Neuron (in vitro differentiated cells): ENCODE measurements around the gene AGRN.
A peak's percentile ranks its signal among the peaks of the same experiment; 100 is the strongest.
"Not testable (repeated sequence)": the region's sequence is repeated elsewhere in the genome, so short reads cannot be mapped to it uniquely, and the experiment has no call there.

Experiments
- H2AFZ ChIP-seq: one replicate; pipeline ENCODE4 v1.6.1; 2013; ENCODE audit warnings: low read depth, mild to moderate bottlenecking, inconsistent platforms, low read length, moderate library complexity
- H3K27me3 ChIP-seq: one replicate; pipeline ENCODE4 v1.6.1; 2013; ENCODE audit warnings: low read length; ENCODE audit not compliant: insufficient read depth
- H3K36me3 ChIP-seq: one replicate; pipeline ENCODE4 v1.6.1; 2013; ENCODE audit warnings: low read length; ENCODE audit not compliant: insufficient read depth
- H3K4me1 ChIP-seq: one replicate; pipeline ENCODE4 v1.6.1; 2013; ENCODE audit warnings: low read length; ENCODE audit not compliant: insufficient read depth
- H3K4me3 ChIP-seq: 2 replicates; pipeline ENCODE4 v1.5.1; 2013; ENCODE audit warnings: mild to moderate bottlenecking, low read length, moderate library complexity
- H3K9me3 ChIP-seq: one replicate; pipeline ENCODE4 v1.6.1; 2013; ENCODE audit warnings: low read length

The AGRN gene

GRCh38 chr1:1072849-1073742 is 53.2 kb downstream of the AGRN start:
- H3K9me3 ChIP-seq, result no peaks in the 10 kb centered on the region
- peaks cover 15% of the 10 kb centered on the region for H3K4me1 ChIP-seq
- no peak overlapping the region for H3K4me3 ChIP-seq
- peaks cover 56% of the 10 kb centered on the region for H3K27me3 ChIP-seq
- no peaks in the 10 kb centered on the region for H3K36me3 ChIP-seq
- no peak overlapping the region for H2AFZ ChIP-seq

- Histone ChIP-seq H3K27me3 (peaks cover 54% of the 10 kb centered on the region), H3K36me3 (no peaks in the 10 kb centered on the region), H3K9me3 (no peaks in the 10 kb centered on the region), H3K4me1 (peaks cover 15% of the 10 kb centered on the region), H3K4me3 (no peak within 1 kb of the TSS), H2AFZ (no peak within 1 kb of the TSS)
These were observed 54.0 kb downstream of the AGRN start, which contains the start of gene RNF223 for GRCh38 chr1:1073743-1074587. Gene RNF223 (minus strand): TSS chr1:1074306. CDS start chr1:1072566, 1,740 bp downstream.

GRCh38 chr1:1074631-1075147 is 54.8 kb downstream of the AGRN start:
- Histone ChIP-seq H3K4me1 (peaks cover 14% of the 10 kb centered on the region), H3K9me3 (no peaks in the 10 kb centered on the region), H3K27me3 (peaks cover 51% of the 10 kb centered on the region), H2AFZ (no peak overlapping the region), H3K36me3 (no peaks in the 10 kb centered on the region), H3K4me3 (no peak overlapping the region)

- H3K9me3 ChIP-seq, result no peaks in the 10 kb centered on the region
- no peak overlapping the region for H3K4me3 ChIP-seq
- peaks cover 46% of the 10 kb centered on the region for H3K27me3 ChIP-seq
- H2AFZ ChIP-seq, result no peak overlapping the region
- H3K36me3 ChIP-seq, result no peaks in the 10 kb centered on the region
- H3K4me1 ChIP-seq, result peaks cover 16% of the 10 kb centered on the region
These were observed 55.4 kb downstream of the AGRN start for GRCh38 chr1:1075148-1075935.

- not testable (repeated sequence) for H3K4me3 ChIP-seq, H3K36me3 ChIP-seq, H2AFZ ChIP-seq, H3K9me3 ChIP-seq
- H3K4me1 ChIP-seq, result peaks cover 11% of the 10 kb centered on the region
- peaks cover 30% of the 10 kb centered on the region for H3K27me3 ChIP-seq
These were observed 57.5 kb downstream of the AGRN start for GRCh38 chr1:1077396-1077795.

GRCh38 chr1:1079408-1080121 is 59.6 kb downstream of the AGRN start:
- peak overlapping the region; percentile 19 for H3K4me3 ChIP-seq
- peaks cover 11% of the 10 kb centered on the region for H3K4me1 ChIP-seq
- H3K9me3 ChIP-seq, result no peaks in the 10 kb centered on the region
- peaks cover 8% of the 10 kb centered on the region for H3K27me3 ChIP-seq
- H3K36me3 ChIP-seq, result peaks cover 10% of the 10 kb centered on the region
- no peak overlapping the region for H2AFZ ChIP-seq

GRCh38 chr1:1080122-1080757 is 60.3 kb downstream of the AGRN start:
- Histone ChIP-seq H3K4me3 (peak overlapping the region; percentile 19), H3K36me3 (peaks cover 10% of the 10 kb centered on the region), H2AFZ (no peak overlapping the region), H3K27me3 (peaks cover 2% of the 10 kb centered on the region), H3K9me3 (no peaks in the 10 kb centered on the region), H3K4me1 (peaks cover 11% of the 10 kb centered on the region)

- Histone ChIP-seq H3K9me3 (no peaks in the 10 kb centered on the region), H3K27me3 (no peaks in the 10 kb centered on the region), H3K4me3 (no peak overlapping the region)
These were observed 61.0 kb downstream of the AGRN start for GRCh38 chr1:1080951-1081310.

GRCh38 chr1:1081311-1082238 is 61.7 kb downstream of the AGRN start:
- H2AFZ ChIP-seq, result no peak overlapping the region
- H3K4me1 ChIP-seq, result peaks cover 11% of the 10 kb centered on the region
- peaks cover 11% of the 10 kb centered on the region for H3K36me3 ChIP-seq
- H3K27me3 ChIP-seq, result no peaks in the 10 kb centered on the region
- H3K4me3 ChIP-seq, result no peak overlapping the region
- H3K9me3 ChIP-seq, result no peaks in the 10 kb centered on the region

More at GRCh38 chr1:1080951-1081310, 61.0 kb downstream of the AGRN start:
- H3K36me3 ChIP-seq, result peaks cover 10% of the 10 kb centered on the region
- H2AFZ ChIP-seq, result no peak overlapping the region
- peaks cover 11% of the 10 kb centered on the region for H3K4me1 ChIP-seq

- no peak overlapping the region for H2AFZ ChIP-seq
- no peaks in the 10 kb centered on the region for H3K9me3 ChIP-seq
- H3K4me3 ChIP-seq, result no peak overlapping the region
- H3K4me1 ChIP-seq, result peaks cover 11% of the 10 kb centered on the region
- peaks cover 14% of the 10 kb centered on the region for H3K36me3 ChIP-seq
- no peaks in the 10 kb centered on the region for H3K27me3 ChIP-seq
These were observed 62.4 kb downstream of the AGRN start for GRCh38 chr1:1082239-1082775.
